Parathyroid adenoma (tissue), 2 donors: ENCODE measurements around the gene BEST2.

Experiments
- H2AFZ ChIP-seq: fragments of 300-600 bp; sonication (generic); one replicate; pipeline ENCODE4 v1.7.0; 2017; ENCODE audit warnings: antibody characterized with exemption, mild to moderate bottlenecking
- H3K27ac ChIP-seq: fragments of 300-600 bp; sonication (generic); one replicate; pipeline ENCODE4 v1.7.0; 2017
- H3K27me3 ChIP-seq: fragments of 300-600 bp; sonication (generic); one replicate; pipeline ENCODE4 v1.7.0; 2017; ENCODE audit warnings: low read length; ENCODE audit not compliant: control insufficient read depth, insufficient read depth
- H3K36me3 ChIP-seq: fragments of 300-600 bp; sonication (generic); one replicate; pipeline ENCODE4 v1.7.0; 2017; ENCODE audit warnings: low read length; ENCODE audit not compliant: control insufficient read depth, insufficient read depth
- H3K4me1 ChIP-seq: fragments of 300-600 bp; sonication (generic); one replicate; pipeline ENCODE4 v1.7.0; 2017; ENCODE audit warnings: control low read depth
- H3K4me2 ChIP-seq: fragments of 300-600 bp; sonication (generic); one replicate; pipeline ENCODE4 v1.7.0; 2017; ENCODE audit warnings: low read length
- H3K4me3 ChIP-seq: fragments of 300-600 bp; sonication (generic); one replicate; pipeline ENCODE4 v1.7.0; 2017; ENCODE audit warnings: low read depth, low read length
- H3K79me2 ChIP-seq: fragments of 300-600 bp; sonication (generic); one replicate; pipeline ENCODE4 v1.7.0; 2017; ENCODE audit warnings: control low read depth
- H3K9ac ChIP-seq: fragments of 300-600 bp; sonication (generic); one replicate; pipeline ENCODE4 v1.7.0; 2017; ENCODE audit warnings: mild to moderate bottlenecking
- H3K9me3 ChIP-seq: fragments of 300-600 bp; sonication (generic); one replicate; pipeline ENCODE4 v1.7.0; 2017; ENCODE audit warnings: low read length; ENCODE audit not compliant: control insufficient read depth
- TF ChIP-seq, protein P1 (sequence below): fragments of 300-600 bp; sonication (generic); IDR thresholded peaks from one replicate; pipeline ENCODE4 v1.7.0; 2017; ENCODE audit warnings: antibody characterized with exemption, mild to moderate bottlenecking
- donor health status: primary hyperparathyroidism.

Gene BEST2

DNA sequence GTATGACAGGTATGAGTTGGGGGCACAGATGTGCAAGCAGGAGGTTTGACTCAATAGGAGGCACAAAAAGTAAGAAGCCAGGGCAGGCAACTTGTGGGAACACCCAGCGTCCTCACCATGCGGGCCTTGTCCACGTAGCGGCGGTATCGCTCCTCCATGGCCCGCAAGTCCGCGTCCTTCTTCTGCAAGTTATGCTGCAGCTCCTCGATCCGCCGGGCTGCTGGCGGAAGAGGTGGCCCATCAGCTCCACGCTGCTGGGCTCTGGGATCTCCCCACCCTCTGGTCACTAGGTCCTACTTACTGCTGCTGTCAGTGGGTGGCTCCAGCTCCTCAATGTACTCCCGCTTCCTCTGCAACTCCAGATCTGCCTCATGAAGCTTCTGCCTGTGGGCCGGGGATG lies 13.1 kb downstream of the BEST2 start:
- Histone ChIP-seq H3K9me3 (no peaks in the 10 kb centered on the region), H3K36me3 (no peaks in the 10 kb centered on the region), H3K27ac (no peak overlapping the region), H3K4me3 (no peak overlapping the region), H3K27me3 (no peaks in the 10 kb centered on the region), H3K79me2 (no peaks in the 10 kb centered on the region), H3K4me1 (no peaks in the 10 kb centered on the region), H2AFZ (no peak overlapping the region), H3K9ac (no peak overlapping the region), H3K4me2 (no peak overlapping the region)
- TF ChIP-seq, protein P1, sequence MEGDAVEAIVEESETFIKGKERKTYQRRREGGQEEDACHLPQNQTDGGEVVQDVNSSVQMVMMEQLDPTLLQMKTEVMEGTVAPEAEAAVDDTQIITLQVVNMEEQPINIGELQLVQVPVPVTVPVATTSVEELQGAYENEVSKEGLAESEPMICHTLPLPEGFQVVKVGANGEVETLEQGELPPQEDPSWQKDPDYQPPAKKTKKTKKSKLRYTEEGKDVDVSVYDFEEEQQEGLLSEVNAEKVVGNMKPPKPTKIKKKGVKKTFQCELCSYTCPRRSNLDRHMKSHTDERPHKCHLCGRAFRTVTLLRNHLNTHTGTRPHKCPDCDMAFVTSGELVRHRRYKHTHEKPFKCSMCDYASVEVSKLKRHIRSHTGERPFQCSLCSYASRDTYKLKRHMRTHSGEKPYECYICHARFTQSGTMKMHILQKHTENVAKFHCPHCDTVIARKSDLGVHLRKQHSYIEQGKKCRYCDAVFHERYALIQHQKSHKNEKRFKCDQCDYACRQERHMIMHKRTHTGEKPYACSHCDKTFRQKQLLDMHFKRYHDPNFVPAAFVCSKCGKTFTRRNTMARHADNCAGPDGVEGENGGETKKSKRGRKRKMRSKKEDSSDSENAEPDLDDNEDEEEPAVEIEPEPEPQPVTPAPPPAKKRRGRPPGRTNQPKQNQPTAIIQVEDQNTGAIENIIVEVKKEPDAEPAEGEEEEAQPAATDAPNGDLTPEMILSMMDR, result no peak

DNA sequence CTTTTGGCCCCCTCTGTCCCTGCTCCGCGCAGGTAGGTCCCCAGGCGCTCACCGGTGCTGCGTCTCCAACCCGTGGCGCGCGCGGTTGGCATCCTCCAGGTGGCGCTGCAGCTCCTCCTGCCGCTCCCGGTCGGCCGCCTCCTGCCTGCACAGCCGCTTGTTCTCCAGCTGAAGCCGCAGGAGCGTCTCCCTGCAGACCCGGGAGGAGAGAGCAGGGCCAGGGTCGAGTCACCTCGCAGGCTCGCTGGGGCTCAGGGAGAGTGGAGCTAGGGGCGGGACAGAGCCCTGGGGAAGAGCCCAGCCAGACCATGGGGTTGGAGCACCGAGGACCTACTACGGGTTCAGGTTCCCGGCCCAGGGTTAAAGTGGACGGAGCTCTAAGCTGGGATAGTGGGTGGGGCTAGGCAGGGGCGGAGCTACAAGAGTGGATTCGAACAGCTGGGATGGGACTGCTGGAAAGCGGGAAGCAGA lies 14.5 kb downstream of the BEST2 start:
- TF ChIP-seq, protein P1, result peak; percentile 89
- Histone ChIP-seq H3K4me2 (peak overlapping the region; percentile 43), H3K9me3 (no peaks in the 10 kb centered on the region), H3K79me2 (peaks cover 2% of the 10 kb centered on the region), H3K9ac (no peak overlapping the region), H3K36me3 (no peaks in the 10 kb centered on the region), H3K27ac (peak overlapping the region; percentile 13), H3K4me1 (no peaks in the 10 kb centered on the region), H3K4me3 (no peak overlapping the region), H3K27me3 (no peaks in the 10 kb centered on the region), H2AFZ (peak overlapping the region; percentile 16)

DNA sequence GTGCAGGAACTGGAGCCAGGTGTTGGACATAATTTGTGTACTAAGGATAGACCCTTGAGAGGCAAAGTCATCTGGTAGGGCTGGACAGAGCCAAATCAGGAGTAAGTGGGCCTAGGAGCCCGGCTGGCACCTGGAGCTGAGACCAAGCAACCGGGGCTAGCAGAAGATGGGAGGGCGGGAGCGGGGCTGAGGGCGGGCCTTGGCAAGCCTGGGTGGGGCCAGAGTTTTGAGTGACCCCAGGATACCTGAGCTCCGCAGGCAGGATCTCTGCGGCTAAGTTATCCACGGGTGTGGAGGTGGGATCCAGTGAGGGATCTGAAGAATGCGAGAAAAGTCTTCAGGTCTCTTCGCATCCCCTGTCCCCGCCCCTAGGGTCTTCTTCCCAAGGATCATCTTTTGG lies 15.6 kb downstream of the BEST2 start:
- Histone ChIP-seq H2AFZ (no peak overlapping the region), H3K4me2 (no peak overlapping the region), H3K36me3 (no peaks in the 10 kb centered on the region), H3K9ac (no peak overlapping the region), H3K27me3 (no peaks in the 10 kb centered on the region), H3K79me2 (peaks cover 2% of the 10 kb centered on the region), H3K9me3 (no peaks in the 10 kb centered on the region), H3K27ac (no peak overlapping the region), H3K4me1 (no peaks in the 10 kb centered on the region), H3K4me3 (no peak overlapping the region)
- TF ChIP-seq, protein P1, result no peak

DNA sequence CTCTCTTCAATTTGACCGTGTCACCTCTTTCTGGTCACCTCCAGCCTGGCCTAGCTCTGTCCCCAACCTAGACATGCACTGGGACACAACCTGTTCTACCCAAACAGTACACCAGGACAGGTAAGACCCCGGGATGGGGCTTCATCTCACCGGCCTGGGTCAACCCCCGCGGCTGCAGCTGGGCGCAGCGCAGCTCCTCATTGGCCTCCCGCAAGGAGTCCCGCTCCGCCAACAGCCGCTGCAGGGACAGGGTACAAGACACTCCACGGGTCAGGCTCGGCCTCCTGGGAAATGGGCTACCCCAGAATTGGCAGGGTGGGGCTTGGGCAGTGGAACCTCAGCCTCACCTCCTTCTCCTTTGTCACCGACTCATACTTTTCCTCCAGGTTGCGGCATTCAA lies 16.1 kb downstream of the BEST2 start:
- no peak overlapping the region for H3K27ac ChIP-seq
- no peaks in the 10 kb centered on the region for H3K36me3 ChIP-seq
- no peak overlapping the region for H2AFZ ChIP-seq
- no peaks in the 10 kb centered on the region for H3K9me3 ChIP-seq
- H3K4me2 ChIP-seq, result no peak overlapping the region
- H3K4me3 ChIP-seq, result no peak overlapping the region
- H3K79me2 ChIP-seq, result peaks cover 2% of the 10 kb centered on the region
- no peaks in the 10 kb centered on the region for H3K27me3 ChIP-seq
- H3K4me1 ChIP-seq, result no peaks in the 10 kb centered on the region
- TF ChIP-seq, protein P1, result no peak
- H3K9ac ChIP-seq, result no peak overlapping the region

DNA sequence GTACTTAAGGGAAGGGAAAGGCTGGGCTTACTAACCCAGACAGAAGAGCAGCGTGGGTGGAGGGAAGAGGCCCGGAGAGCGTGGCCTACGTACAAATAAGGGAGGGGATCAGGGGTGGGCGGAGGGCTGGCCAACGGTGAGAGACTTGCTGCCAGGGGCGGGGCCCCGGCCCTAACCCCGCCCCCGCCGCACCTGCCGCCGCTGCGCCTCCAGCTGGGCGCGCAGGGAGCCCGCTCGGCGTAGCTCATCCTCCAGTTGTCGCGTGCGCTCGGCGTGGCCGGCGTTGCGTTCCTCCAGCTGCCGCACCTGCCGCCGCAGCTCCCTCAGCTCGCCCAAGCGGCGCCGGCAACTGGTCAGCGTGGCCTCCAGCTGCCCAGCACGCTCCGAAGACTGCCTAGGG lies 18.1 kb downstream of the BEST2 start:
- TF ChIP-seq, protein P1, result no peak
- Histone ChIP-seq H3K4me2 (no peak overlapping the region), H3K4me3 (no peak overlapping the region), H3K27me3 (no peaks in the 10 kb centered on the region), H3K27ac (no peak overlapping the region), H3K36me3 (no peaks in the 10 kb centered on the region), H3K9me3 (no peaks in the 10 kb centered on the region), H3K4me1 (peaks cover 4% of the 10 kb centered on the region), H3K79me2 (peaks cover 2% of the 10 kb centered on the region), H3K9ac (no peak overlapping the region), H2AFZ (no peak overlapping the region)
